Psoas muscle (tissue), 8 donors: ENCODE measurements around the gene LRRC55. TPM values are rescaled to one million over a fixed set of nuclear protein-coding genes. Genes with fewer than 3 reads are reported as not detected.

Experiments used
- ATAC-seq, 4 donors: fragments of 200-7000 bp; cut with Tn5 transposase; one replicate each; pipeline ENCODE4 v1.9.1; 2020; ENCODE audit warnings: moderate library complexity in 3 of 4, mild to moderate bottlenecking in 2 of 4
- DNase-seq, 2 donors: peaks; one replicate each; pipeline ENCODE4 v3.0.0-alpha.2; 2020
- H3K27ac ChIP-seq: fragments of 200-600 bp; one replicate; pipeline ENCODE4 v1.8.0; 2022
- H3K27me3 ChIP-seq, 3 donors: fragments of 200-600 bp in 1 of 3; one replicate each; pipeline versions ENCODE4 v1.6.1 to v1.8.0; 2013 to 2022; ENCODE audit warnings: low read length in 2 of 3, mild to moderate bottlenecking in 2 of 3, moderate library complexity in 1 of 3; ENCODE audit not compliant: insufficient read depth in 3 of 3
- H3K36me3 ChIP-seq, 2 donors: fragments of 200-600 bp in 1 of 2; one replicate each; pipeline versions ENCODE4 v1.6.1 to v1.8.0; 2013 to 2022; ENCODE audit warnings: low read depth in 1 of 2, mild to moderate bottlenecking in 1 of 2, moderate library complexity in 1 of 2; ENCODE audit not compliant: insufficient read depth in 1 of 2
- H3K4me1 ChIP-seq: fragments of 200-600 bp; one replicate; pipeline ENCODE4 v1.8.0; 2022
- H3K4me3 ChIP-seq: fragments of 200-600 bp; one replicate; pipeline ENCODE4 v1.8.0; 2022; ENCODE audit warnings: mild to moderate bottlenecking
- H3K9me3 ChIP-seq: fragments of 200-600 bp; one replicate; pipeline ENCODE4 v1.8.0; 2022
- CTCF ChIP-seq: fragments of 200-600 bp; IDR thresholded peaks from one replicate; pipeline ENCODE4 v1.8.0; 2022; ENCODE audit warnings: antibody characterized with exemption
- WGBS, 3 donors: extraction: QIAGEN DNeasy Blood & Tissue Kit; methylation state at CpG; one replicate each; pipeline versions ENCODE4 v1.1.6 to v1.1.7; 2013; 5-methylcytosine and 5-hydroxymethylcytosine counted together
- intact Hi-C, 2 donors: fragments of 100-400 bp; cut with DNase I; formaldehyde crosslinking; loops; one replicate each; pipeline versions ENCODE4 v1.11.0 to v1.14.2; 2022
- polyA plus RNA-seq, 3 donors: library from polyadenylated mRNA; stranded (reverse); fragments of 200-250 nt; gene quantifications; one replicate each; pipeline ENCODE4 v1.2.3, GENCODE V29; 2013
- total RNA-seq, 4 donors: library from RNA; stranded (reverse); fragmentation: NEBNext Ultra II Directional in 2 of 4; extraction: Animal tissue kit (Norgen Biotek cat#: 25700) in 2 of 4; gene quantifications; one replicate each; pipeline versions ENCODE4 v1.2.1 to v1.2.4, GENCODE V29; 2021 to 2023
- donor health status: healthy with polysubstance abuse.
- donor health status: DM: no; HTN: no; CAD: no; lungs with moderate emphysema.
- donor health status: Bipolar disorder and iron deficiency.
- donor health status: healthy.
- donor health status: DM: yes; HTN: yes; CAD: no.
- donor health status: DM: no; HTN: no; CAD: no.
- donor health status: DM: no; HTN: no; CAD: no.
- donor health status: DM: yes; HTN: yes; CAD: no.

Gene LRRC55
- total and polyA plus RNA-seq, 7 donors: 0.04 to 0.27 (median 0.08) TPM

- intact Hi-C loops: no loop called here
- Histone ChIP-seq H3K4me1 (no peaks in the 10 kb centered on the region), H3K4me3 (no peak overlapping the region), H3K27me3 (peaks cover 0 to 34% (median 0%) of the 10 kb centered on the region in 3 donors), H3K36me3 (no peaks in the 10 kb centered on the region), H3K9me3 (no peaks in the 10 kb centered on the region), H3K27ac (no peak overlapping the region)
- 83 to 90% (median 87%) methylated on average over 3 of the region's 3 CpGs for WGBS, 3 donors
- no peak for ATAC-seq
- no peak for TF ChIP-seq CTCF
- no peak for DNase-seq
Observed at GRCh38 chr11:57228600-57228999, 46.8 kb downstream of the LRRC55 start.

- DNase-seq (no peak), ATAC-seq (no peak)
- WGBS, 3 donors: 42 to 53% (median 47%) methylated on average over 5 of the region's 5 CpGs
- H3K4me1 ChIP-seq: no peaks in the 10 kb centered on the region
- no peaks in the 10 kb centered on the region for H3K36me3 ChIP-seq
- H3K27me3 ChIP-seq: peaks cover 0 to 32% (median 0%) of the 10 kb centered on the region in 3 donors
- H3K9me3 ChIP-seq: no peaks in the 10 kb centered on the region
- no peak overlapping the region for H3K4me3 ChIP-seq
- no peak for TF ChIP-seq CTCF
- intact Hi-C loops: no loop called here
- no peak overlapping the region for H3K27ac ChIP-seq
Observed at GRCh38 chr11:57230316-57230715, 48.6 kb downstream of the LRRC55 start.

GRCh38 chr11:57230791-57231538 lies 49.2 kb downstream of the LRRC55 start:
- H3K36me3 ChIP-seq: no peaks in the 10 kb centered on the region
- H3K27me3 ChIP-seq: peaks cover 0 to 29% (median 0%) of the 10 kb centered on the region in 3 donors
- H3K27ac ChIP-seq: peak overlapping the region; percentile 41
- ATAC-seq (peak in 2 of 4 donors; percentile 42 to 46), DNase-seq (no peak)
- intact Hi-C loops: no loop called here
- no peak for TF ChIP-seq CTCF
- H3K4me3 ChIP-seq: no peak overlapping the region
- WGBS, 3 donors: 15 to 23% (median 16%) methylated on average over 18 of the region's 18 CpGs
- no peaks in the 10 kb centered on the region for H3K9me3 ChIP-seq
- no peaks in the 10 kb centered on the region for H3K4me1 ChIP-seq

- intact Hi-C loops: no loop called here
- WGBS, 3 donors: 41 to 48% (median 46%) methylated on average over 3 of the region's 3 CpGs
- Histone ChIP-seq H3K9me3 (no peaks in the 10 kb centered on the region), H3K4me3 (no peak overlapping the region), H3K27me3 (peaks cover 0 to 29% (median 0%) of the 10 kb centered on the region in 3 donors), H3K27ac (peak overlapping the region; percentile 16), H3K4me1 (no peaks in the 10 kb centered on the region), H3K36me3 (no peaks in the 10 kb centered on the region)
- DNase-seq (no peak), ATAC-seq (no peak)
- TF ChIP-seq CTCF: no peak
Observed at GRCh38 chr11:57231539-57232253, 49.9 kb downstream of the LRRC55 start.
